GM19467 (cell line): ENCODE measurements around the gene KAT6B.
"Not testable (repeated sequence)": the region's sequence is repeated elsewhere in the genome, so short reads cannot be mapped to it uniquely, and the experiment has no call there.

Source experiments
- ATAC-seq: cut with Tn5 transposase; IDR thresholded peaks from one replicate; pipeline ENCODE4 v1.9.1; 2021; ENCODE audit warnings: mild to moderate bottlenecking, moderate library complexity; ENCODE audit not compliant: unreplicated experiment

KAT6B gene

DNA sequence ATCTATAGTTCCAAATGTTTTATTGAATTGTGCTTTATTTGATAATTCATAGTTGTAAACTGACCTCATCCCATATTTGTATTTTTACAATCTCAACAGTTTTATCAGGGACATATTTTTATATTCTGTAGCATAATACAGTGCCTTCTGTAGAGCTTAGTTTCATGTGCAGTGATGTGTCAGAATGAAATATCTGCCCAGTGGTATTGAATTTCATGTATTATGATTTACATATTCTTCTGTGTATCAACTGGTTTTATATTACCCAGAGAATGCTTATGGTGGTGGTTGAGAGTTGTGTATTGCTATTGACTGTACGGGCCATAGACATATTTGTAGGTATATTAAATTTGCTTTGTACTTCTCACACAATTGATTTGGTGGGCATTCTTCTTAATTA lies 89.9 kb downstream of the KAT6B start:
- no peak for ATAC-seq

DNA sequence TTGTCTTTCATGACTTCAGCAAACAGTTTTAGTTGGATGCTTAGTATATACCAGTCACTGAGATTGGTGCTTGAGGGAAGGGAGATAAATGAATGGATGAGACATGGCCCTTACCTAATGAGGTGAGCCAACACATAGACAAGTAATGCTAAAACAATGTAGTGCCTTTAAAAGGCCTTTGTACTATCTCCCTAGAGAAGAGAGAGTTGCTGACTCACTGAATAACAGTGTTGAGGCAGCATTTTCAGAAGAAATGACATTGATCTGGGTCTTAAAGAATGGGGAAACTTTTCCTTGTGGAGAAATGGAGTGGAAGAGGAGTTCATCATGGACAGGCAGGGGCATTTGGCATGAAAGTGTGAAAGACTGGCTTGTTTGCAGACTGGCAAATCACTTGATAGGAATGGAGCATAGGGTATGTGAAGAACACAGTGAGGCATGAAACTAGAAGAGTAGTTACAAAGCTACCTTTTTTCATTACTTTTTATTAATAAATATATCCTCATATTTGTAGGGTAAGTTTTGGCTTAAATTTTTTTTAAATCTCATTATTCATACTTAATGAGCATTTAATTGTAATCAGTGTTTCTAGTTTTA lies 91.2 kb downstream of the KAT6B start:
- no peak for ATAC-seq

DNA sequence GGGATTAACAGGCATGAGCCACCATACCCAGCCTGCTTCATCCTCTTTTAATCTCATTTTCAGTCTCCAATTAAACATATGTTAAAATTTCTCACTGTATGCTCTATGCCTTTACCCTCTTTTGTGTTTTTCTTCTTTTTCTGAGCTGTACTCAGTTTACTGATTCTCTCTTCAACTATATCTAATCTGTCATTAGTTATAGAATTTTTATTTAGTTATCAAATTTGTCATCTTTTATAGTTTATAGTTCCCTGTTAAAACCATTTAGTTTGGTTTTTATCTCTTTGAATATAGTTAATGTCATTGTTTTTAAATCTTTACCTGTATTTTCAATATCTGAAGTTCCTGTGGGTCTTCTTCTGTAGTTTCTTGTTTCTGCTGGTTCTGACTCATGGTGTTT lies 93.3 kb downstream of the KAT6B start:
- ATAC-seq, result no peak

- ATAC-seq, result not testable (repeated sequence)
Observed at GRCh38 chr10:74921070-74921469, 94.7 kb downstream of the KAT6B start.

DNA sequence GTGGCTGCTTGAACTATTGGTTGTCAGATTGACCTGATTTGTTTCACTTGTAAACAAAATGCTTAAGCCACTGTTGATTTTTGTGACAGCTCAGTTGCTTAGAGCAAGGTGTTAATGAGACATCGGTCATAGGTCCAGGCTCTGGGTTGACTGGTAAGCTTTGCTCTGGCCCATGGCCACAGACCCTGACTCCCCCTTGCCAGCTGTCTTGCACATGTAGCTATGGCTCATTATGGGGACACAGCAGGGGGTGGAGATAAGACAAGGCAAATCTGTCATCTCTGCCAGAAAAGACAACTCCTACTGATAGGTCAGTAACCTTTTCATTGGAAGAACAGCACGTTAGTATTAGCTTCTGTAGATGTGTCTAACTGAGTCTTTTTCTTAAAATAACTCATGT lies 95.3 kb downstream of the KAT6B start:
- ATAC-seq, result no peak

- no peak for ATAC-seq
Observed at GRCh38 chr10:74922921-74923320, 96.5 kb downstream of the KAT6B start.

DNA sequence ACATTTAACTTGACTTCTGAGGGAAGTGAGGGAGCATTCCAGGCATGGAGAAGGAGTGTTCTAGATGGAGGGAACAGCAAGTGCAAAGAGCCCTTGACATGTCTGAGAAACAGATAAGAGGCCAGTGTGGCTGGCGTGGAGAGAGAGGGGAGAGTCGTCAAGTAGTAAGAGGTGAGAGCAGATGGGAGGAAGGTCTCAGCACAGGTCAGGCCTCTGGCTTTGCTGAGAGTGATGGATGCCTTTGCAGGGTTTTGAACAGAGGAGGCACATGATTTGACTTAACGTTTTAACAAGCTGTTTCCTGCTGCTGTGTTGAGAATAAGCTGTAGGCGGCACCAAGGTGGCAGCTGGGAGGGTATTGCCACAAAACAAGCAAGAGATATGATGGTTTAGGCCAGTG lies 97.2 kb downstream of the KAT6B start:
- no peak for ATAC-seq

DNA sequence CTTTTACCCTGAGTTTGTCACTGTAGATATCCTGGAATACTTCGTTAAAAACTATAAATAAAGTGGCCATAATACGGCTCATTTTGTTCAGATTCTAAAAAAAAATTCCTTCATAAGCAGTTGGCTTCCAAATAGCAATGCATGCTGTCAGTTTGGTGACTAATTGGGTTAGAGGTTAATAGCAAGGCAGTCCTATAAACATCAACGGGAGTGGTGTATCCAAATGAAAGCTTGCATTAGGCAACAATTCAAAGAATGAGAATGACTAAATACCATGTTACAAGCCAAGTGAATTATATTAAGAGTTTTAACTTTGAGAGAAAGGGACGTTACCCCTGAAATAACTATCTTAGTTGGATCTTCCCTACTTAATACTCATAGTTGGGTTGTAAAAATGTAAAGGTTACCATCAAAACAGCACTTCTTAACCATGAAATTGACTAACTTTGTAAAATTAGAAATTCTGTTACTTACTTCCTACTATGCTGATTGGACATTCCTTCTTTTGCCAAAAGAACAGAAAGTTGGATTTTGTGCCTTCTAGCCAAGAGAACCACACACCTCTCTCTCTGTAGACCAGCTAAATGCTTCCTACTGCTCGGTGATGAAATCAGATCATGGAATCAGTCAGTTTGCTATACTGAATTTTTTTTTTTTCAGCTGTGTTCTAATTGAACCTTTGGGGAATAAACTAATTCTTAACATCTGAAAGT lies 98.0 kb downstream of the KAT6B start:
- ATAC-seq, result no peak

DNA sequence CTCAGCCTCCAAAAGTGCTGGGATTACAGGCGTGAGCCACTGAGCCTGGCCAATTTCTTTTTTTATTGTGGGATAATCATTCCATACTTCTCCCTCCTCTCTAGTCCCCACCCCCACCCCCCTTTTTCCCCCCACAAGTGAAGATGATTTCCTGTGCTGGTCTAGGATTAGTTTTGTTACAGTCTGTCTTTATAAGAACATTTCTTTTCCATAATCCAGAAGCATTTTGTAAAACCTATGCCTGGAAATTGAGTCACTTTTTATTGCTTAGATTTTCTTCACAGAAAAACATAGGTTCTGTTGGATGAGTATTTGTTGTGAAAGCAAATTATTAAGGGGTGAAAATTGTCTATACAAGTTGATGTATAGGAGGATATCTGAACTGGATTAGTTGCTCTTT lies 98.9 kb downstream of the KAT6B start:
- ATAC-seq, result no peak

- no peak for ATAC-seq
Observed at GRCh38 chr10:74925708-74926107, 99.3 kb downstream of the KAT6B start.

DNA sequence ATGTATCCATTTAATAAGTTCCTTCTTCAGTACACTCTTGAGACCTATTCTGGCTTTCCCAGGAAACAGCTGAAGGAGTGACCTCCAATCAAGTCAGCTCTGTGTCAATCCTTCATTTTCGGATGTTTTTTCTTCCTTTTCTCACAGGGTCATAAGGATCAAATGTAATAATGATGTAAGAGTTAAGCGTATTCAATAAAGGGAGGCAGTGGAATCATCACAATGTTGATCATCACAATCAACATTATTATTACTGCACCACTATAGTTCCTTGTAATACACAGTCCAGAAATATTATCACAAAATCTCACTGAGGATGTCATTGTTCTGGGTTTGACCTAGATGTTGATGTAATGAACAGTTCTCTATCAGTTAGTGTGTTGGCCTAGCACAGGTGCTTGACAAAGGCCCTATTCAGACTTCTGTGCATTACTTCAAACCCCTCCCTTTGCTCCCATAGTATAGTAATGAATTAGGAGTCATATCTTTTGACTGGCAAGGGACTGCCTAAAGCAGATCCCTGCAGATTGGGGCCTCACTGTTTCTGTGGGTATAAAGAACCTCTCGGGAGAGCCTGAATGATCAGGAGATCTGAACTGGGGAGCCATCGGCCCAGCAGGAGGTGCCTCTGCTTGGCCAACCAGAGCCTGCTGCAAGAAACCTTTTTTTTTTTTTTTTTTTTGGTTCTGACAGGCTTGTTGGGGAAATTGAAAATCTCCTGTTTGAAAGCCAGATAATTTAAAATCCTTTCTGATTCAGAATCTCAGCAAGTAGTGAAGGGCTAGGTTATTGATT lies 100.6 kb downstream of the KAT6B start:
- no peak for ATAC-seq

GRCh38 chr10:74927701-74928100 lies 101.3 kb downstream of the KAT6B start:
- no peak for ATAC-seq

DNA sequence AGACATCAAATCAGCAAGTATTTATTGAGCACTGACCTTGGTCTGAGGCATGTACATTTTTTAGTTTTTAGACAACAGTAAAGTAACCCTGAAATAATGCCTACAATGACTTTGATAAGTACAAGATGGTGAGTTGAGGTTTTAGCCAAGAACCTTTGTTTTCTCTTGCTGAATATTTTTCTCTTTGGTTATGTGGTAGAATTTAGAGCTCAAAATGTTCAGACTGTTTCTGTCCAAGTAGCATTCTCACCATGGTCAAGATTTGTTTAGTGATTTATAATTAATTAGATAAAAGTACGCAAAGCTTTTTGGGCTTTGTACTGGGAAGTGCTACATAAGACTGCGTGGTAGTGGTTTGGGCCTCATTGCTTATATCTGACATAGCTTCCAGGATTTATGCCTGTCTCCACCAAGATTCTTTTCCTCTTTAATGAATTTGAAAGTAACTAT lies 102.4 kb downstream of the KAT6B start:
- ATAC-seq, result no peak

DNA sequence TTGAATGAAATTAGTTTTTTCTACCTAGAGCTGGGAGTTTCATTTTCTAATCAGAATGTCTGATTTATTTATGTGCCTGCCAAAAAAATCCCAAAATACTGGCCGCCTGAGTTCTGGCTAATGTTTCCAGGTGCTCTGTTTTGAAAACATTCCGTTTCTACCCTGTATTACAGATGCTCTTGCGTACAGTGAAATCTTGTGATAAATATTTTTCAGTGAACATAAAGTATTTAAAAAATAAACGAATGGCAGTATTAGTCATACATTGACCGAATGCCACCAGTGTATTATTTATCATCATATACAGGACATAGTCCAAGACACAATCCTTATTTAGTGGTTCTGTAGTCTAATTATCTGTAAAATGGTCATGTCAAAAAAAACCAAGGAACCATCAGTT lies 102.8 kb downstream of the KAT6B start:
- no peak for ATAC-seq

DNA sequence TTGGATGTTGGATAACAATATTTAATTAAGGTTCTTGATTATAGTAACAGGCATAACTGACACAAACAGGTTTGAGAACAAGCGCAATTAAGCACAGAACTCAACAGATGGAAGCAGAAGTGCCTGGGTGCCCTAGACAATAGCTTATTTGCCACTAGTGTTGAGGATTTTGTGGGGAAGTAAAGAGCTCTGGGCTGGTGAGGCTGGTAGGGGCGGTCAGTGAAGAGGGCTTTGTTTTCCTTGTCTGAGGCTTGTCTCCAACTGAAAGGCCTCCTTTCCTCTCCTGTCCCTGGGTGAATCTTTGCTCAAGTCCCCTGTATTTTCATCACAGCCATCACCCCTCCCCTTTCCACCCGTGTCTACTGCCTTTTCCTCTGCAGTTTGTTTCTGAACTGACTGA lies 104.6 kb downstream of the KAT6B start:
- ATAC-seq, result no peak

DNA sequence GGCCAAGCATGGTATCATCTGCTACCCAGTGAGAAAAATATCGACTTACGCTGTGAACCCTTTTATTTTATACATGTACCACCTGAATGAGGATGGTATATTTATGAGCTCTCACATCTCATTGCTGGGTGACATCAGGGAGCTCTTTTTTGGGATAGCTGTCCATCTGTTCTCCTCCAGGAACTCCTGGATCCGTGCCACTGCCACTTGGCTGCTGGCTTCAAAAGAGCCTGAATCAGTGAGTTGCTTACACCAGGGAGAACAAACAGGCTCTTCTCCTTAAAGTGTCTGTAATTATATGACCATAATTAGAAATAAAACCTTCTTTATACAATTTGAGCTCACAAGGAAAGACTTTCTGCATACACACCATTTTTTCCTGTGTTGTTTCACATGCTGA lies 106.2 kb downstream of the KAT6B start:
- no peak for ATAC-seq

- no peak for ATAC-seq
Observed at GRCh38 chr10:74934100-74934812, 107.9 kb downstream of the KAT6B start.

GRCh38 chr10:74936577-74937265 lies 110.3 kb downstream of the KAT6B start:
- ATAC-seq, result no peak

DNA sequence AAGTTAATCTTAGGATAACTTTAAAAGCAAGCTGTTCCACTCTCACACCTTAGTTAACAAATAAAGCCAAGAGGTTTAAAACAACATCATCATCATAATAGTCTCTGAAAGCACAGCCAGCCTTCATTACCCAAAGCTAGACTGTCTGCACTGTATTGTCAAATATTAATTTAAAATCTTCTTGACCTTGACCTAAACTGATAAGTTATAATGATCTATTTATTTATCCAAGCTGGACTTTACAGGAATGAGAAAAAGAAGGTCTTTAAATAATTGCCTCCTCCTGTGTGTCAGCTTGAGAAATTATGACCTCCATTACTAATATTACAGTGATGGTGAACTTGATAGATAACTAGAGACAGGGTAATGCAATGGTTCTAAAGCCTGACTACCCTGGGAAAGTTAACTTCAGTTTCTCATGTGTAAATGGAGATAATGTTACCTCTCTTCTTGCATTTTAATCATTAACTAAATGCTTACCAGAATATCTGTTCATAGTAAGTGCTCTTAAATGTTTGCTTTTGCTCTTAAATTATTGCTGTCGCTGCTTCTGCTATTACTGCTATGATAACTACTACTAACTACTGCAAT lies 111.0 kb downstream of the KAT6B start:
- ATAC-seq, result no peak

GRCh38 chr10:74944205-74944604 lies 117.8 kb downstream of the KAT6B start:
- ATAC-seq, result no peak
